SK-N-SH treated with all-trans-retinoic acid at 6 μM for 48 hours (cell line): Measurements from ENCODE around the gene COL15A1.

Experiments used
- ATAC-seq: fragments of 200-7000 bp; cut with Tn5 transposase; 3 replicates; pipeline ENCODE4 v1.9.1; 2020; ENCODE audit warnings: mild to moderate bottlenecking, moderate library complexity
- BACH2 ChIP-seq: fragments of 250-450 bp; sonication (Bioruptor Pico); IDR thresholded peaks from 2 replicates; pipeline ENCODE4 v1.9.0; 2021; ENCODE audit warnings: mild to moderate bottlenecking, borderline replicate concordance
- CSDC2 ChIP-seq: fragments of 250-450 bp; sonication (Bioruptor Pico); IDR thresholded peaks from 2 replicates; pipeline ENCODE4 v1.5.0; 2020; ENCODE audit warnings: mild to moderate bottlenecking, moderate library complexity
- CSRNP3 ChIP-seq: fragments of 250-450 bp; sonication (Bioruptor Pico); IDR thresholded peaks from 2 replicates; pipeline ENCODE4 v1.5.1; 2021; ENCODE audit warnings: mild to moderate bottlenecking, moderate library complexity
- ESRRG ChIP-seq: fragments of 250-450 bp; sonication (Bioruptor Pico); IDR thresholded peaks from 2 replicates; pipeline ENCODE4 v1.6.1; 2021; ENCODE audit warnings: mild to moderate bottlenecking
- GLIS3 ChIP-seq: fragments of 250-450 bp; sonication (Bioruptor Pico); IDR thresholded peaks from 2 replicates; pipeline ENCODE4 v1.5.0; 2020; ENCODE audit warnings: mild to moderate bottlenecking, moderate library complexity
- ISL1 ChIP-seq: fragments of 250-450 bp; sonication (Bioruptor Pico); IDR thresholded peaks from 2 replicates; pipeline ENCODE4 v2.1.2; 2022; ENCODE audit warnings: mild to moderate bottlenecking, moderate library complexity
- OSR1 ChIP-seq: fragments of 250-450 bp; sonication (Bioruptor Pico); IDR thresholded peaks from 2 replicates; pipeline ENCODE4 v1.8.0; 2022; ENCODE audit warnings: moderate library complexity, mild to moderate bottlenecking, inconsistent platforms
- PPARA ChIP-seq: fragments of 250-450 bp; sonication (Bioruptor Pico); IDR thresholded peaks from 2 replicates; pipeline ENCODE4 v1.5.0; 2020; ENCODE audit warnings: mild to moderate bottlenecking, borderline replicate concordance
- SNAI2 ChIP-seq: fragments of 250-450 bp; sonication (Bioruptor Pico); IDR thresholded peaks from 2 replicates; pipeline ENCODE4 v1.5.0; 2020; ENCODE audit warnings: mild to moderate bottlenecking, moderate library complexity
- TCF4 ChIP-seq: fragments of 250-450 bp; sonication (Bioruptor Pico); IDR thresholded peaks from 2 replicates; pipeline ENCODE4 v1.8.0; 2021; ENCODE audit warnings: mild to moderate bottlenecking, moderate library complexity, borderline replicate concordance
- TOX ChIP-seq: fragments of 250-450 bp; sonication (Bioruptor Pico); IDR thresholded peaks from 2 replicates; pipeline ENCODE4 v1.8.0; 2021; ENCODE audit warnings: mild to moderate bottlenecking, moderate library complexity, borderline replicate concordance
- ZC3H10 ChIP-seq: fragments of 250-450 bp; sonication (Bioruptor Pico); IDR thresholded peaks from 2 replicates; pipeline ENCODE4 v1.5.1; 2021; ENCODE audit warnings: mild to moderate bottlenecking, moderate library complexity
- ZFP3 ChIP-seq: fragments of 250-450 bp; sonication (Bioruptor Pico); IDR thresholded peaks from 2 replicates; pipeline ENCODE4 v1.5.0; 2020; ENCODE audit warnings: mild to moderate bottlenecking, moderate library complexity
- ZFP30 ChIP-seq: fragments of 450-650 bp; formaldehyde crosslinking; IDR thresholded peaks from 2 replicates; pipeline ENCODE4 v1.5.0; 2022; ENCODE audit warnings: mild to moderate bottlenecking, moderate library complexity
- ZNF565 ChIP-seq: fragments of 450-650 bp; formaldehyde crosslinking; conservative IDR thresholded peaks from 2 replicates; pipeline ENCODE4 v1.5.0; 2020; ENCODE audit warnings: low read depth, mild to moderate bottlenecking, moderate library complexity
- ZNF70 ChIP-seq: fragments of 450-650 bp; formaldehyde crosslinking; IDR thresholded peaks from 2 replicates; pipeline ENCODE4 v1.5.0; 2020; ENCODE audit warnings: mild to moderate bottlenecking, moderate library complexity
- TF ChIP-seq, protein P1 (sequence below): fragments of 250-450 bp; sonication (Bioruptor Pico); IDR thresholded peaks from 2 replicates; pipeline ENCODE4 v1.8.0; 2021; ENCODE audit warnings: low read depth, mild to moderate bottlenecking, moderate library complexity, borderline replicate concordance
- TF ChIP-seq, protein P2 (sequence below): fragments of 250-450 bp; sonication (Bioruptor Pico); IDR thresholded peaks from 2 replicates; pipeline ENCODE4 v1.5.1; 2020; ENCODE audit warnings: low read depth, mild to moderate bottlenecking, moderate library complexity
- TF ChIP-seq, protein P3 (sequence below): fragments of 250-450 bp; sonication (Bioruptor Pico); IDR thresholded peaks from 2 replicates; pipeline ENCODE4 v1.5.0; 2020; ENCODE audit warnings: mild to moderate bottlenecking, moderate library complexity

Gene COL15A1

DNA sequence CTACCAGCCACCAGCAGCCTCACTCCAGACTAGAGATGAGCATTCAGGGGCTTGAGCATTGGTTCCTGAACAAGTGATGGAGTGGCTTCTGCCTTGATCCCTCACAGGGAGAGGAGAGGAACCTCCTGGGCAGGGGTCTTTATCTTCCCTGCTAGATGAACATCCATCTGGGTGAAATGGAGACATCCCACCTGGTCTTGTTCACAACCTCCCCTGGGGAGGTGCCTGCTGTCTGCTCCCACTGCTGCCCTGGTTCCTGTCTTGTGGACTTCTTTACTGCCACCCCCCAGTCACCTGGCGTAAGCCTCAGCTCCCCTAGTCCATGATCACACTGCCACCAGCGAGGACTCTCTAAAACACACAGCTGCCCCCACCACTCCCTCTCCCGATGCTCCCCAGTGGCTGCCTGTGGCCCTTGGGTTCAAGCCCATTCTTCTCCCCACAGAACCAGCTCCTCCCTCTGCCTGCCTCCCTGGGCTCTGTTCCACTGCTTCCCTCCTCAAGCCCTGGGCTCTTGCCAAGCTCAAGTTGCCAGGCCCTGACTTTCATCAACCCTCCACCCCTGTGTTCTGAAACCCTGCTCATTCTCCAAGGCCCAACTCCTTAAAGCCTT, 51.5 kb downstream of the COL15A1 start:
- ATAC-seq, result no peak
- TF ChIP-seq ZC3H10 (CRISPR knock-in tag), result no peak
- no peak for TF ChIP-seq ESRRG (CRISPR knock-in tag)
- TF ChIP-seq, protein P1, sequence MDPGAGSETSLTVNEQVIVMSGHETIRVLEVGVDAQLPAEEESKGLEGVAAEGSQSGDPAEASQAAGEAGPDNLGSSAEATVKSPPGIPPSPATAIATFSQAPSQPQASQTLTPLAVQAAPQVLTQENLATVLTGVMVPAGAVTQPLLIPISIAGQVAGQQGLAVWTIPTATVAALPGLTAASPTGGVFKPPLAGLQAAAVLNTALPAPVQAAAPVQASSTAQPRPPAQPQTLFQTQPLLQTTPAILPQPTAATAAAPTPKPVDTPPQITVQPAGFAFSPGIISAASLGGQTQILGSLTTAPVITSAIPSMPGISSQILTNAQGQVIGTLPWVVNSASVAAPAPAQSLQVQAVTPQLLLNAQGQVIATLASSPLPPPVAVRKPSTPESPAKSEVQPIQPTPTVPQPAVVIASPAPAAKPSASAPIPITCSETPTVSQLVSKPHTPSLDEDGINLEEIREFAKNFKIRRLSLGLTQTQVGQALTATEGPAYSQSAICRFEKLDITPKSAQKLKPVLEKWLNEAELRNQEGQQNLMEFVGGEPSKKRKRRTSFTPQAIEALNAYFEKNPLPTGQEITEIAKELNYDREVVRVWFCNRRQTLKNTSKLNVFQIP (CRISPR knock-in tag), result no peak
- TF ChIP-seq GLIS3 (CRISPR knock-in tag), result no peak
- no peak for TF ChIP-seq ZFP3
- no peak for TF ChIP-seq ZFP30 (CRISPR knock-in tag)
- no peak for TF ChIP-seq OSR1
- TF ChIP-seq TOX, result no peak
- TF ChIP-seq ZNF565 (CRISPR knock-in tag), result no peak
- TF ChIP-seq SNAI2 (CRISPR knock-in tag), result no peak
- TF ChIP-seq CSDC2 (CRISPR knock-in tag), result no peak
- no peak for TF ChIP-seq BACH2 (CRISPR knock-in tag)

GRCh38 chr9:98995971-98996504, 52.3 kb downstream of the COL15A1 start:
- TF ChIP-seq ZNF565 (CRISPR knock-in tag) (no peak), PPARA (CRISPR knock-in tag) (no peak), CSRNP3 (CRISPR knock-in tag) (no peak), ZNF70 (CRISPR knock-in tag) (no peak)
- TF ChIP-seq, protein P2, sequence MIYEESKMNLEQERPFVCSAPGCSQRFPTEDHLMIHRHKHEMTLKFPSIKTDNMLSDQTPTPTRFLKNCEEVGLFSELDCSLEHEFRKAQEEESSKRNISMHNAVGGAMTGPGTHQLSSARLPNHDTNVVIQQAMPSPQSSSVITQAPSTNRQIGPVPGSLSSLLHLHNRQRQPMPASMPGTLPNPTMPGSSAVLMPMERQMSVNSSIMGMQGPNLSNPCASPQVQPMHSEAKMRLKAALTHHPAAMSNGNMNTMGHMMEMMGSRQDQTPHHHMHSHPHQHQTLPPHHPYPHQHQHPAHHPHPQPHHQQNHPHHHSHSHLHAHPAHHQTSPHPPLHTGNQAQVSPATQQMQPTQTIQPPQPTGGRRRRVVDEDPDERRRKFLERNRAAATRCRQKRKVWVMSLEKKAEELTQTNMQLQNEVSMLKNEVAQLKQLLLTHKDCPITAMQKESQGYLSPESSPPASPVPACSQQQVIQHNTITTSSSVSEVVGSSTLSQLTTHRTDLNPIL (CRISPR knock-in tag), result no peak
- no peak for ATAC-seq

DNA sequence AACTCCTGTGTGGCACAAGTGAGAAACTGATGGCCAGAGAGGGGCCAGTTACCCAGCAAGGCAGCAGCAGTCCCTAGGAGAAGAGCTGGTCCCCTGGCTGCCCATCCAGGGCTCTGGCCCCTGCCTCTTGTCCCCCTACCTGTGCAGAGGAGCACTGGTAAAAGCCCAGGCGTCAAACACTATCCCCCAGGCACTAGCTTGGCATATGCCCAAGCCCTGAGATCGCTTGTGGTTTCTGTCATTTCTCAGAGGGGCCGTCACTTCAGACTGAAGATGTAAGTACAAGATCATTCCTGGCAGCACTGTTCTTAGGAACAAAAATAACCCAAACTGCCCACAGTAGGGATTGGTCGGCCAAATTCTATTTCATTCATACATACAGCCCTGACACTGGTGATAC, 53.9 kb downstream of the COL15A1 start:
- ATAC-seq, result no peak
- no peak for TF ChIP-seq PPARA (CRISPR knock-in tag)
- TF ChIP-seq TCF4 (CRISPR knock-in tag), result no peak
- TF ChIP-seq, protein P3, sequence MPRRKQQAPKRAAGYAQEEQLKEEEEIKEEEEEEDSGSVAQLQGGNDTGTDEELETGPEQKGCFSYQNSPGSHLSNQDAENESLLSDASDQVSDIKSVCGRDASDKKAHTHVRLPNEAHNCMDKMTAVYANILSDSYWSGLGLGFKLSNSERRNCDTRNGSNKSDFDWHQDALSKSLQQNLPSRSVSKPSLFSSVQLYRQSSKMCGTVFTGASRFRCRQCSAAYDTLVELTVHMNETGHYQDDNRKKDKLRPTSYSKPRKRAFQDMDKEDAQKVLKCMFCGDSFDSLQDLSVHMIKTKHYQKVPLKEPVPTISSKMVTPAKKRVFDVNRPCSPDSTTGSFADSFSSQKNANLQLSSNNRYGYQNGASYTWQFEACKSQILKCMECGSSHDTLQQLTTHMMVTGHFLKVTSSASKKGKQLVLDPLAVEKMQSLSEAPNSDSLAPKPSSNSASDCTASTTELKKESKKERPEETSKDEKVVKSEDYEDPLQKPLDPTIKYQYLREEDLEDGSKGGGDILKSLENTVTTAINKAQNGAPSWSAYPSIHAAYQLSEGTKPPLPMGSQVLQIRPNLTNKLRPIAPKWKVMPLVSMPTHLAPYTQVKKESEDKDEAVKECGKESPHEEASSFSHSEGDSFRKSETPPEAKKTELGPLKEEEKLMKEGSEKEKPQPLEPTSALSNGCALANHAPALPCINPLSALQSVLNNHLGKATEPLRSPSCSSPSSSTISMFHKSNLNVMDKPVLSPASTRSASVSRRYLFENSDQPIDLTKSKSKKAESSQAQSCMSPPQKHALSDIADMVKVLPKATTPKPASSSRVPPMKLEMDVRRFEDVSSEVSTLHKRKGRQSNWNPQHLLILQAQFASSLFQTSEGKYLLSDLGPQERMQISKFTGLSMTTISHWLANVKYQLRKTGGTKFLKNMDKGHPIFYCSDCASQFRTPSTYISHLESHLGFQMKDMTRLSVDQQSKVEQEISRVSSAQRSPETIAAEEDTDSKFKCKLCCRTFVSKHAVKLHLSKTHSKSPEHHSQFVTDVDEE (CRISPR knock-in tag), result no peak
- TF ChIP-seq, protein P1 (CRISPR knock-in tag), result no peak

DNA sequence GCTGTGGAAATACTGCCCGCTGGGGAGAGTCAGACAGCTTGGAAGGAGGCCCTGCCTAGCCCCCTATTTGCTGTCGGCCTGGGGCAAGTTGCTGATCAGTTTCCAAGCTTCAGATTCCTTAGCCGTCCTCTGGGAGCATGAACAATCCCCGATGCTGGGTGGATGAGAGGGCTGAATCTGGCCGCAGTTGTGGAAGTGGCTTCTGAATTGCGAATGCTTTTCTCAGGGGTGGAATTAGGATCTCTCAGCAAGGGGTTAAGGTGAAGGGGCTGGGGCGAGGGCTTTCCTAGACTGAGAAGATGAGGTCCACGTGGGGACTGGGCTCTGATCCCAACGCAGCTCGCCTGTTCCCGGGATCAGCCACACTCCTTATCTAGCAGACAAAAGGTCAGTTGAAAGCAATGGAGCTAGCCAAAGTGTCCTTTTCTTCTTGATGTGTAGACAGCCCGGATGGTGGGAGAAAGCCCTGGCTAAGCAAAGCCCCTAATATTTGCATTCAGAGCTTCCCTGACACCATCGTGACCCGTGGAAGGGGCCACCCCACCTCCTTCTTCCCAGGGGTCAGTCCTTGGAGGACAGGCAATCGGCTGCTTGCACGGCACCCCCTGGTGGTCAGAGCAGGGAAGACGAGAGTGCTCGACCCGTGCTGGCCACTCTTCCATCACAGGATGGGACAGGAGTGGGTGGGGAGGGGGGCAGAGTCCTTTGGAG, 54.9 kb downstream of the COL15A1 start:
- TF ChIP-seq ZNF70 (CRISPR knock-in tag) (0 out of 2 replicates have a peak, but pooled peaks have one; percentile 24), ISL1 (no peak)
- TF ChIP-seq, all 23 proteins: peak for 1
- ATAC-seq, result peak; percentile 96
